H9 (cell line): ENCODE results near the gene FLT1. TPM values are rescaled to one million over a fixed set of nuclear protein-coding genes. Genes with fewer than 3 reads are reported as not detected.
A peak's percentile ranks its signal among the peaks of the same experiment; 100 is the strongest.

Experiments used
- DNase-seq: peaks from one replicate; pipeline ENCODE4 v3.0.0-alpha.2; 2017
- H2AFZ ChIP-seq: one replicate; pipeline ENCODE4 v1.6.1; 2013; ENCODE audit warnings: mild to moderate bottlenecking, low read length, control low read depth, moderate library complexity
- H2AK5ac ChIP-seq: 2 replicates; pipeline ENCODE4 v1.6.1; 2013; ENCODE audit warnings: low read length, control low read depth, mixed read lengths; ENCODE audit not compliant: insufficient read length
- H2BK120ac ChIP-seq: one replicate; pipeline ENCODE4 v1.6.1; 2013; ENCODE audit warnings: low read depth, mild to moderate bottlenecking, low read length, control low read depth, inconsistent platforms; ENCODE audit not compliant: poor library complexity, severe bottlenecking
- H2BK12ac ChIP-seq: 2 replicates; pipeline ENCODE4 v1.6.1; 2013; ENCODE audit warnings: low read length, control low read depth, mixed read lengths, low read depth; ENCODE audit not compliant: insufficient read length
- H2BK15ac ChIP-seq: 2 replicates; pipeline ENCODE4 v1.6.1; 2013; ENCODE audit warnings: low read depth, low read length, control low read depth
- H2BK20ac ChIP-seq: one replicate; pipeline ENCODE4 v1.6.1; 2013; ENCODE audit warnings: low read depth, mild to moderate bottlenecking, low read length, control low read depth, inconsistent platforms; ENCODE audit not compliant: poor library complexity, severe bottlenecking
- H2BK5ac ChIP-seq: 2 replicates; pipeline ENCODE4 v1.6.1; 2013; ENCODE audit warnings: low read length, control low read depth, mixed read lengths; ENCODE audit not compliant: insufficient read length
- H3K14ac ChIP-seq: 2 replicates; pipeline ENCODE4 v1.6.1; 2013; ENCODE audit warnings: low read length, control low read depth; ENCODE audit not compliant: insufficient read depth
- H3K18ac ChIP-seq: 2 replicates; pipeline ENCODE4 v1.6.1; 2013; ENCODE audit warnings: low read depth, mild to moderate bottlenecking, mixed read lengths, low read length, control low read depth; ENCODE audit not compliant: insufficient read length
- H3K23ac ChIP-seq: 2 replicates; pipeline ENCODE4 v1.6.1; 2013; ENCODE audit warnings: low read length, control low read depth, mixed read lengths, low read depth; ENCODE audit not compliant: insufficient read length
- H3K23me2 ChIP-seq: 2 replicates; pipeline ENCODE4 v1.6.1; 2013; ENCODE audit warnings: low read depth, mild to moderate bottlenecking, mixed read lengths, low read length, control low read depth; ENCODE audit not compliant: insufficient read length, poor library complexity, severe bottlenecking
- H3K27ac ChIP-seq: 2 replicates; pipeline ENCODE4 v1.5.1; 2013; ENCODE audit warnings: low read length, control low read depth, mixed read lengths, low read depth; ENCODE audit not compliant: insufficient read length
- H3K27me3 ChIP-seq: 2 replicates; pipeline ENCODE4 v1.6.1; 2013; ENCODE audit warnings: low read length, control low read depth, inconsistent platforms; ENCODE audit not compliant: insufficient read depth
- H3K4ac ChIP-seq: 2 replicates; pipeline ENCODE4 v1.6.1; 2013; ENCODE audit warnings: low read depth, mild to moderate bottlenecking, control low read depth, inconsistent platforms, low read length, moderate library complexity
- H3K4me1 ChIP-seq: 2 replicates; pipeline ENCODE4 v1.6.1; 2013; ENCODE audit warnings: low read length, control low read depth, inconsistent platforms; ENCODE audit not compliant: insufficient read depth
- H3K4me2 ChIP-seq: 2 replicates; pipeline ENCODE4 v1.6.1; 2013; ENCODE audit warnings: low read length, control low read depth, mixed read lengths; ENCODE audit not compliant: insufficient read length, insufficient read depth
- H3K56ac ChIP-seq: 2 replicates; pipeline ENCODE4 v1.6.1; 2013; ENCODE audit warnings: low read depth, mild to moderate bottlenecking, mixed read lengths, low read length, control low read depth; ENCODE audit not compliant: insufficient read length
- H3K79me1 ChIP-seq: 2 replicates; pipeline ENCODE4 v1.6.1; 2013; ENCODE audit warnings: low read depth, mild to moderate bottlenecking, moderate library complexity, low read length, control low read depth, inconsistent platforms; ENCODE audit not compliant: insufficient read depth, poor library complexity, severe bottlenecking
- H3K79me2 ChIP-seq: 2 replicates; pipeline ENCODE4 v1.6.1; 2013; ENCODE audit warnings: low read length, control low read depth, inconsistent platforms; ENCODE audit not compliant: insufficient read depth
- H3K9ac ChIP-seq: 2 replicates; pipeline ENCODE4 v1.6.1; 2013; ENCODE audit warnings: low read length, control low read depth, mixed read lengths; ENCODE audit not compliant: insufficient read length; ENCODE audit errors: extremely low read depth
- H3K9me3 ChIP-seq: one replicate; pipeline ENCODE4 v1.6.1; 2013; ENCODE audit warnings: low read depth, low read length, inconsistent platforms; ENCODE audit not compliant: control insufficient read depth
- H3T11ph ChIP-seq: one replicate; pipeline ENCODE4 v1.6.1; 2013; ENCODE audit warnings: mild to moderate bottlenecking, low read length, control low read depth, inconsistent platforms
- H4K20me1 ChIP-seq: one replicate; pipeline ENCODE4 v1.6.1; 2013; ENCODE audit not compliant: control insufficient read depth, insufficient read length, insufficient read depth
- H4K5ac ChIP-seq: 2 replicates; pipeline ENCODE4 v1.6.1; 2013; ENCODE audit warnings: low read depth, mild to moderate bottlenecking, mixed read lengths, low read length, control low read depth; ENCODE audit not compliant: insufficient read length
- H4K8ac ChIP-seq: replicated peaks from 2 replicates; pipeline ENCODE4 v1.6.1; 2013; ENCODE audit warnings: low read length, control low read depth, mixed read lengths, low read depth; ENCODE audit not compliant: insufficient read length
- H4K91ac ChIP-seq: 2 replicates; pipeline ENCODE4 v1.6.1; 2013; ENCODE audit warnings: low read depth, mild to moderate bottlenecking, moderate library complexity, mixed read lengths, low read length, control low read depth; ENCODE audit not compliant: insufficient read length
- H3K27ac Mint-ChIP-seq, 3 experiments: 2 replicates in 2 of 3; 3 replicates in 1 of 3; pipeline ENCODE4 v1.8.0; 2020 to 2021; ENCODE audit warnings: mixed read lengths in 3 of 3, mild to moderate bottlenecking in 1 of 3, moderate library complexity in 1 of 3
- H3K27me3 Mint-ChIP-seq: 2 replicates; pipeline ENCODE4 v1.8.0; 2021; ENCODE audit warnings: low read depth, mild to moderate bottlenecking, moderate library complexity, mixed read lengths
- H3K36me3 Mint-ChIP-seq, 3 experiments: 2 replicates in 2 of 3; 3 replicates in 1 of 3; pipeline ENCODE4 v1.8.0; 2020 to 2021; ENCODE audit warnings: low read depth in 3 of 3, mixed read lengths in 3 of 3; ENCODE audit not compliant: insufficient read depth in 1 of 3
- H3K4me1 Mint-ChIP-seq, 2 experiments: 2 replicates each; pipeline ENCODE4 v1.8.0; 2020; ENCODE audit warnings: mixed read lengths in 2 of 2
- H3K4me3 Mint-ChIP-seq, 2 experiments: 2 replicates in 1 of 2; 3 replicates in 1 of 2; pipeline ENCODE4 v1.8.0; 2020 to 2021; ENCODE audit warnings: mild to moderate bottlenecking in 2 of 2, mixed read lengths in 2 of 2, moderate library complexity in 1 of 2
- H3K9me3 Mint-ChIP-seq, 2 experiments: 2 replicates in 1 of 2; 3 replicates in 1 of 2; pipeline ENCODE4 v1.8.0; 2020; ENCODE audit warnings: mild to moderate bottlenecking in 2 of 2, mixed read lengths in 2 of 2, moderate library complexity in 1 of 2
- CTCF ChIP-seq: fragments of 200-600 bp; sonication (generic); conservative IDR thresholded peaks from 3 replicates; pipeline ENCODE4 v1.8.0; 2021; ENCODE audit warnings: antibody characterized with exemption, mild to moderate bottlenecking
- WGBS: extraction: QIAGEN DNeasy Blood & Tissue Kit; methylation state at CpG from one replicate; pipeline ENCODE4 v1.1.7; 2013; ENCODE audit warnings: missing lambda C conversion rate, low lambda C conversion rate, mixed read lengths; ENCODE audit not compliant: insufficient read length; ENCODE audit errors: extremely low coverage; 5-methylcytosine and 5-hydroxymethylcytosine counted together
- total RNA-seq: library from RNA; stranded (reverse); gene quantifications from 2 replicates; pipeline ENCODE4 v1.2.1, GENCODE V29; 2021

The FLT1 gene
- total RNA-seq, 1 experiment from 2014 or later = 84.1 TPM

- H4K5ac ChIP-seq = no peak overlapping the region
- H3K27me3 Mint-ChIP-seq = no peaks in the 10 kb centered on the region; the same call in 1 of the 2 replicates
- H3K27ac Mint-ChIP-seq = peak overlapping the region in 1 of 3 experiments; percentile 8; a peak in 1 of 7 replicates
- TF ChIP-seq CTCF = no peak
- H4K8ac ChIP-seq = no peak overlapping the region
- H3K56ac ChIP-seq = no peak overlapping the region
- H3K23me2 ChIP-seq = no peaks in the 10 kb centered on the region
- H3K18ac ChIP-seq = no peak overlapping the region
- no peak overlapping the region for H3K9ac ChIP-seq
- no peak overlapping the region for H3K23ac ChIP-seq
- peaks cover 20% of the 10 kb centered on the region for H3K79me2 ChIP-seq
- H3K4ac ChIP-seq = no peak overlapping the region
- H3K4me1 Mint-ChIP-seq = peaks cover 50 to 52% of the 10 kb centered on the region in 2 experiments
- H4K20me1 ChIP-seq = no peaks in the 10 kb centered on the region
- peaks cover 43 to 65% (median 57%) of the 10 kb centered on the region in 3 experiments for H3K36me3 Mint-ChIP-seq
- WGBS = no CpG with 5 or more reads among the region's 2 CpGs
- no peak for DNase-seq
- H3K4me1 ChIP-seq = peaks cover 5% of the 10 kb centered on the region; the same call in 1 of the 2 replicates
- H2BK12ac ChIP-seq = no peak overlapping the region
- no peaks in the 10 kb centered on the region for H3K27me3 ChIP-seq
- no peak overlapping the region for H3K4me2 ChIP-seq
- H3K14ac ChIP-seq = no peak overlapping the region
- H2AK5ac ChIP-seq = no peak overlapping the region
- H3K9me3 ChIP-seq = no peaks in the 10 kb centered on the region
- H3K4me3 Mint-ChIP-seq = no peak overlapping the region
- H2AFZ ChIP-seq = no peak overlapping the region
- H2BK15ac ChIP-seq = no peak overlapping the region
- H2BK5ac ChIP-seq = no peak overlapping the region
- no peak overlapping the region for H3T11ph ChIP-seq
- H4K91ac ChIP-seq = no peak overlapping the region
- H3K27ac ChIP-seq = no peak overlapping the region
- peaks cover 17% of the 10 kb centered on the region for H3K79me1 ChIP-seq
- H2BK20ac ChIP-seq = no peak overlapping the region
- H2BK120ac ChIP-seq = no peak overlapping the region
- H3K9me3 Mint-ChIP-seq = peaks cover 2 to 8% of the 10 kb centered on the region in 2 experiments; a peak in 4 of 5 replicates
These were observed 23.5 kb downstream of the FLT1 start for GRCh38 chr13:28471421-28471820.
